ENCODE data around the gene STX8.

GRCh38 chr17:9451934-9452333, 123.7 kb downstream of the STX8 start:
- TF ChIP-seq CTCF (IDR thresholded peaks at IDR 0.05) (no peak), POLR2A (IDR thresholded peaks at IDR 0.05) (no peak)
